GM12878 (cell line): Measurements from ENCODE around the gene TMEM30A. TPM values are rescaled to one million over a fixed set of nuclear protein-coding genes. Genes with fewer than 3 reads are reported as not detected.

Source experiments
- ATAC-seq: fragments of 200-7000 bp; cut with Tn5 transposase; 3 replicates; pipeline ENCODE4 v1.9.1; 2020; ENCODE audit warnings: mild to moderate bottlenecking, moderate library complexity
- BruUV-seq: library from RNA; stranded (reverse); fragments of 400-500 nt; replicated peaks from 2 replicates; lab custom pipeline; 2021; lab: Mats Ljungman, UMichigan
- CTCF ChIA-PET: fragments of 300-600 bp; sonication (Branson Sonifier 250); formaldehyde crosslinking; extraction: SDS; loops from one replicate; lab custom pipeline; 2021; ENCODE audit warnings: inconsistent platforms; lab: Yijun Ruan, JAX
- POLR2A ChIA-PET: fragments of 350-600 bp; formaldehyde crosslinking; extraction: SDS; loops from one replicate; lab custom pipeline; 2021; ENCODE audit warnings: inconsistent platforms; lab: Charles Lee
- RAD21 ChIA-PET: fragments of 300-600 bp; sonication (Branson Sonifier 250); formaldehyde crosslinking; loops from one replicate; lab custom pipeline; 2023; ENCODE audit warnings: antibody characterized with exemption; ENCODE audit not compliant: unreplicated experiment; lab: Charles Lee
- SMC1A ChIA-PET: fragments of 300-600 bp; sonication (Branson Sonifier 250); formaldehyde crosslinking; loops from one replicate; lab custom pipeline; 2023; ENCODE audit not compliant: unreplicated experiment, uncharacterized antibody; lab: Charles Lee
- DNase-seq: peaks from one replicate; pipeline ENCODE4 v3.0.0-alpha.2; 2011; ENCODE audit warnings: low read depth, low spot score
- FAIRE-seq: peaks from 3 replicates; lab custom pipeline; 2011; peaks lifted over from hg19 to GRCh38; lab: Jason Lieb, UNC
- H2AFZ ChIP-seq: 2 replicates; pipeline ENCODE4 v1.6.0; 2011; ENCODE audit warnings: low read depth, low read length, control low read depth; ENCODE audit not compliant: control insufficient read depth
- H3K27ac ChIP-seq: 2 replicates; pipeline ENCODE4 v1.5.1; 2011; ENCODE audit warnings: control low read depth; ENCODE audit not compliant: control insufficient read depth, insufficient read depth
- H3K27me3 ChIP-seq, 2 experiments: replicated peaks in 1 of 2; 2 replicates each; pipeline versions ENCODE4 v1.6.0 to v1.6.1; 2011; ENCODE audit warnings: low read length in 1 of 2; ENCODE audit not compliant: control insufficient read depth in 2 of 2, insufficient read depth in 2 of 2
- H3K36me3 ChIP-seq, 2 experiments: 2 replicates each; pipeline ENCODE4 v1.5.1; 2011; ENCODE audit warnings: low read length in 1 of 2; ENCODE audit not compliant: control insufficient read depth in 2 of 2, insufficient read depth in 2 of 2
- H3K4me1 ChIP-seq: 2 replicates; pipeline ENCODE4 v1.6.1; 2011; ENCODE audit warnings: mild to moderate bottlenecking, low read length, moderate library complexity, mixed read lengths; ENCODE audit not compliant: control insufficient read depth, insufficient read depth
- H3K4me2 ChIP-seq: 2 replicates; pipeline ENCODE4 v1.6.0; 2011; ENCODE audit warnings: control low read depth; ENCODE audit not compliant: control insufficient read depth, insufficient read depth
- H3K4me3 ChIP-seq: fragments of 200-600 bp; sonication (generic); 2 replicates; pipeline ENCODE4 v1.5.1; 2016
- H3K79me2 ChIP-seq: 2 replicates; pipeline ENCODE4 v1.6.0; 2011; ENCODE audit warnings: low read length; ENCODE audit not compliant: control insufficient read depth, insufficient read depth
- H3K9ac ChIP-seq: 2 replicates; pipeline ENCODE4 v1.8.0; 2011; ENCODE audit warnings: low read length, control low read depth, mixed read lengths; ENCODE audit not compliant: control insufficient read depth, insufficient read depth
- H3K9me3 ChIP-seq: replicated peaks from 3 replicates; pipeline ENCODE4 v1.5.1; 2011; ENCODE audit warnings: mild to moderate bottlenecking, low read length; ENCODE audit not compliant: control insufficient read depth, insufficient read depth
- H4K20me1 ChIP-seq: 2 replicates; pipeline ENCODE4 v1.6.0; 2011; ENCODE audit not compliant: control insufficient read depth, insufficient read depth
- BCL11A ChIP-seq: IDR thresholded peaks from 2 replicates; pipeline ENCODE4 v1.6.1; 2011; ENCODE audit warnings: low read depth, low read length
- CBX5 ChIP-seq: sonication (generic); IDR thresholded peaks from 2 replicates; pipeline ENCODE4 v1.6.1; 2016; ENCODE audit warnings: low read depth, moderate library complexity, mild to moderate bottlenecking, inconsistent platforms
- CEBPB ChIP-seq, 2 experiments: fragments of 150-350 bp in 1 of 2; IDR thresholded peaks; 2 replicates each; pipeline ENCODE4 v1.6.1; 2012 to 2014; ENCODE audit warnings: low read depth in 2 of 2, low read length in 2 of 2, borderline replicate concordance in 1 of 2, inconsistent platforms in 1 of 2
- ELK1 ChIP-seq: IDR thresholded peaks from 2 replicates; pipeline ENCODE4 v1.6.1; 2012; ENCODE audit warnings: low read depth, low read length, improper control_type of control experiment
- NBN ChIP-seq: fragments of 450-650 bp; IDR thresholded peaks from 2 replicates; pipeline ENCODE4 v1.6.1; 2016
- RELA ChIP-seq: fragments of 450-650 bp; IDR thresholded peaks from 2 replicates; pipeline ENCODE4 v1.8.0; 2014; ENCODE audit warnings: borderline replicate concordance; ENCODE audit not compliant: partially characterized antibody
- SKIL ChIP-seq: fragments of 450-650 bp; IDR thresholded peaks from 2 replicates; pipeline ENCODE4 v1.6.1; 2017; ENCODE audit warnings: mild to moderate bottlenecking, low read depth, inconsistent platforms; ENCODE audit not compliant: poor library complexity, severe bottlenecking
- SPI1 ChIP-seq: IDR thresholded peaks from 2 replicates; pipeline ENCODE4 v1.6.1; 2011; ENCODE audit warnings: low read depth, mild to moderate bottlenecking, low read length, moderate library complexity, borderline replicate concordance; ENCODE audit not compliant: insufficient read depth
- WRNIP1 ChIP-seq: IDR thresholded peaks from 2 replicates; pipeline ENCODE4 v1.6.1; 2011; ENCODE audit warnings: low read depth, low read length, improper control_type of control experiment, borderline replicate concordance
- ZNF592 ChIP-seq: fragments of 450-650 bp; IDR thresholded peaks from 2 replicates; pipeline ENCODE4 v1.6.1; 2017; ENCODE audit warnings: mild to moderate bottlenecking, moderate library complexity
- WGBS: methylation state at CpG from one replicate; pipeline ENCODE4 v1.1.6; 2016; ENCODE audit warnings: low lambda C conversion rate; ENCODE audit not compliant: insufficient replicate concordance, insufficient coverage; ENCODE audit errors: missing lambda C conversion rate; 5-methylcytosine and 5-hydroxymethylcytosine counted together
- in situ Hi-C: fragments of 300-500 bp; cut with MboI; formaldehyde crosslinking; loops from 9 replicates; pipeline ENCODE4 v1.14.3; 2018; ENCODE audit warnings: mixed read lengths
- intact Hi-C: fragments of 100-400 bp; cut with micrococcal nuclease; formaldehyde crosslinking; loops from one replicate; pipeline ENCODE4 v1.14.2; 2022; ENCODE audit not compliant: unreplicated experiment
- polyA plus RNA-seq, 11 experiments: library from polyadenylated mRNA; depleted of rRNA in 4 of 11; unstranded in 6 of 11; stranded (reverse) in 5 of 11; fragments of >200 nt; fragmentation: Nextera tagmentation in 4 of 11; fragmentation: Illumina TruSeq in 1 of 11; extraction: Ambion mirVana in 4 of 11; extraction: Trizol in 1 of 11; gene quantifications; 1 replicate in 1 of 11; 2 replicates in 10 of 11; pipeline versions ENCODE4 v1.2.1 to v1.2.3, GENCODE V29; 2011 to 2016; ENCODE audit warnings: inconsistent platforms in 2 of 11, missing spikeins in 2 of 11, low read depth in 1 of 11
- total RNA-seq, 4 experiments: library from RNA; depleted of rRNA in 3 of 4; stranded (reverse); fragments of >200 nt in 3 of 4; fragmentation: Illumina TruSeq in 1 of 4; extraction: Trizol in 1 of 4; gene quantifications; 2 replicates each; pipeline versions ENCODE4 v1.2.1 to v1.2.3, GENCODE V29; 2013 to 2021

Gene TMEM30A
- total and polyA plus RNA-seq, 10 of the 15 experiments (the other 5 are each of a cell fraction or from before 2014, with no cell fraction given) = 11.9 to 61.6 (median 43.2) TPM

GRCh38 chr6:75261299-75261698, 23.3 kb downstream of the TMEM30A start:
- no peak overlapping the region for H3K4me2 ChIP-seq
- in situ Hi-C loops = no loop called here
- no peak overlapping the region for H3K4me3 ChIP-seq
- no peak overlapping the region for H3K9ac ChIP-seq
- WGBS = 91% methylated on average over 1 of the region's 1 CpG
- ATAC-seq (no peak), DNase-seq (no peak), FAIRE-seq (no peak)
- no peaks in the 10 kb centered on the region for H3K4me1 ChIP-seq
- intact Hi-C loops = no loop called here
- CTCF ChIA-PET = interaction anchor here (1.2 to 1.4 kb wide), 3 partner anchors 14 to 285 kb away, joined by 3 to 4 read pairs (median 4); no protein-coding TSS in a partner anchor
- no peaks in the 10 kb centered on the region for H3K27me3 ChIP-seq
- H3K79me2 ChIP-seq = peaks cover 23% of the 10 kb centered on the region
- SMC1A ChIA-PET = interaction anchor here (1.1 to 1.9 kb wide), 4 partner anchors 15 to 105 kb away, joined by 3 to 5 read pairs (median 4); no protein-coding TSS in a partner anchor
- no peak overlapping the region for H2AFZ ChIP-seq
- H3K36me3 ChIP-seq = peaks cover 1 to 26% of the 10 kb centered on the region in 2 experiments; a peak in 2 of 4 replicates
- POLR2A ChIA-PET = no interaction called here
- RAD21 ChIA-PET = no interaction called here
- no TSS peak for BruUV-seq
- H4K20me1 ChIP-seq = no peaks in the 10 kb centered on the region
- no peak overlapping the region for H3K27ac ChIP-seq
- no peak for TF ChIP-seq NBN
- TF ChIP-seq SPI1 = no peak
- TF ChIP-seq CBX5 = no peak
- TF ChIP-seq WRNIP1 = no peak
- TF ChIP-seq SKIL = no peak
- TF ChIP-seq ELK1 = no peak
- no peak for TF ChIP-seq BCL11A
- no peak for TF ChIP-seq CEBPB (IDR thresholded peaks at IDR 0.05; ENCODE audit: borderline replicate concordance in 1 of 2, low read depth in 2 of 2, low read length in 2 of 2)
- no peak for TF ChIP-seq ZNF592
- no peak for TF ChIP-seq RELA
- TF ChIP-seq, all 136 proteins: peak for 0
- no peaks in the 10 kb centered on the region for H3K9me3 ChIP-seq
